HG03097 (cell line): ENCODE results near the gene CARD9.

ENCODE experiments used
- ATAC-seq: cut with Tn5 transposase; IDR thresholded peaks from one replicate; pipeline ENCODE4 v1.9.1; 2021; ENCODE audit not compliant: unreplicated experiment, low FRiP score

CARD9 gene

GRCh38 chr9:136401173-136401922, 27.9 kb upstream of the CARD9 start:
- no peak for ATAC-seq

- ATAC-seq: peak; percentile 68
Observed at GRCh38 chr9:136400038-136400834, 26.8 kb upstream of the CARD9 start, which contains the start of gene SNAPC4. Gene SNAPC4 (minus strand): TSS chr9:136400170. CDS start chr9:136398428, 1,742 bp downstream.

GRCh38 chr9:136399176-136400037, 25.9 kb upstream of the CARD9 start:
- no peak for ATAC-seq

DNA sequence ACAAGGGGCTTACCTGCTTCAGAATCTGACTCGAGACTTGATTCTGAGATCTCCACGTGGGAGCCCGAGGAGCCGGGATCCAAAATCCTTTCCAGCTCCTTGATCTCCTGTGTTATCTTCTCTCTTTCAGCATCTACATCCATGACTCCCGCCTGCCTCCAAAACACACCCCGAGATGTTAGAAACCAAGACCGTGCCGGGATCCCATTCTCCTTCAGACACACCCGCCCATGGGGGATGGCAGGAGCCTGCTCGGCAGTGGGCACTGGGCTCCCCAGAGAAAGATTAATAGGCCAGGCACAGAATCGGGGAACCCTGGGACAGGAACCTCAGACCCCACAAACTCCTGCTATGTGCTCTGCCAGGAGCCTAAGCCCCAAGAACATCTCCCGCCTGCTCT, 24.8 kb upstream of the CARD9 start:
- ATAC-seq: no peak

DNA sequence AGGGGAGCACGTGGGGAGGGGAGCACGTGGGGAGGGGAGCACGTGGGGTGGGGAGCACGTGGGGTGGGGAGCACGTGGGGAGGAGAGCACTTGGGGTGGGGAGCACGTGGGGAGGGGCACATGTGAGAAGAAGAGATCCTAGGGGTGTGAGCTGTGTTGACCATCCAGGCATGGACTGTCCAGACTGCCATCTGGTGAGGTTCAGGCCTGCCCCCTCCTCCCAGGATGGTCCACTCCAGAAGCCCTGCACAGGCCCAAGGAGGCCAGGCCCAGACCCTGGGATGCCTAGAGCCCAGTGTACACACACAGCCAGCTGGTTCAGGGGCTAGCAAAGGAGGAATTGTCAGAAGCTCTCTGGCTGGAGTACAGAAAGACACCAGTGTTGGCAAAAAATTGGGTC, 24.2 kb upstream of the CARD9 start:
- ATAC-seq: no peak

- no peak for ATAC-seq
Observed at GRCh38 chr9:136396219-136396515, 22.7 kb upstream of the CARD9 start.

DNA sequence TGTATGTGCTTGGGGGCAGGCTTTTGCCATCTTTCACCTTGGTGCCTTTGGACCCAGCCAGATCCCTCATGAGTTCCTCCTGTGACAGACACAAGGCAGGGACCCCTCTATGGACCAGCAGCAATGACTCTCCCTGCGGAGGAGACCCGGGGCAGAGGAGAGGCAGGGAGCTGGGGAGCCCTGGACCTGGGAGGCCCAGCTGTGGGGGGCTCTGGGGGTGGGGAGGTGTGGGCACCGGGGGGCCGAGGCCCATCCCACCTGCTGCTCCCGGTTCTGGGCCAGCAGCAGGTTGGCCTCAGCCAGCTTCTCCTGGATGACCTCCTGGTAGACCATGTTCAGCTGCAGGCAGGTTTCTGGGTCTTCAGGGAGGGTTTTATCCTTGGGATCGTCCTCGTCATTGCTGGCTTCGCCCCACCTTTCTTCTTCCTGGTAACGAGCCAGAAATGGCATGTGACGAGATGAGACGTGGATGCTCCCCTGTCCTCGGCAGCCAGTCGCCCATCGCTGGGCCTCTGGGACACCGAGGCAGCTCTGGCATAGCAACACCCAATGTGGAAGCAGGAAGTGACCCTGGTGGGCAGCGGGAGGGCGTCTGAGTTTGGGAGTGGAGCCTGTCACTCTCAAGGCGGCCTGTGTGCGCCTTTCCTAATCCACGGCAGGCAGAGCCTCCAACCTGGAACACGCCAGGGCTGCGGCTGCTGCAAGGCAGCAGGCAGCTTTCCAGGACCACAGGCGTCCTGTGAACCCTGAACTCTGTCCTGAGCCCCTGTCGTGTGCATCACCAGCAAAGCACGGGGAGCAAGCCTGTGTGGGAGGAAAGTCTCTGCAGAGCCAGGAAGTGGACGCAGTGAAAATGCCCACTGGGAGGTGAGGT, 22.1 kb upstream of the CARD9 start:
- ATAC-seq: no peak

GRCh38 chr9:136395020-136395340, 21.5 kb upstream of the CARD9 start:
- no peak for ATAC-seq

- ATAC-seq: no peak
Observed at GRCh38 chr9:136394312-136395019, 21.0 kb upstream of the CARD9 start.

DNA sequence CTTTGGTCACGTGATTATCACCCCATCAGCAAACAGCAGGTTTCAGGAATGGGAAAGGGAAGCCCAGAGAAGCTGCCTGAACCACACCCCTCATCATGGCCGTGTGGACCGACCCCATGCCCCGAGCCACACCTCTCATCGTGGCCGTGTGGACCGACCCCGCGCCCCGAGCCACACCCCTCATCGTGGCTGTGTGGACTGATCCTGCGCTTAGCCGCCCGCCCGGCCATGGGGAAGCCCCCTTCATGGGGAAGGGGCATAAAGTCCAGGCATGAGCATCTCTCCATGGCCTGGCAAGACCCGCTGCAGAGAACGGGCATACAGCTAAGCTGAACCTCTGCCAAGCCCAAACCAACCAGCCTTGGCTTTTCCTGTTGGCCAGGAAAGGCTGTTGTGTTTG, 20.1 kb upstream of the CARD9 start:
- no peak for ATAC-seq

DNA sequence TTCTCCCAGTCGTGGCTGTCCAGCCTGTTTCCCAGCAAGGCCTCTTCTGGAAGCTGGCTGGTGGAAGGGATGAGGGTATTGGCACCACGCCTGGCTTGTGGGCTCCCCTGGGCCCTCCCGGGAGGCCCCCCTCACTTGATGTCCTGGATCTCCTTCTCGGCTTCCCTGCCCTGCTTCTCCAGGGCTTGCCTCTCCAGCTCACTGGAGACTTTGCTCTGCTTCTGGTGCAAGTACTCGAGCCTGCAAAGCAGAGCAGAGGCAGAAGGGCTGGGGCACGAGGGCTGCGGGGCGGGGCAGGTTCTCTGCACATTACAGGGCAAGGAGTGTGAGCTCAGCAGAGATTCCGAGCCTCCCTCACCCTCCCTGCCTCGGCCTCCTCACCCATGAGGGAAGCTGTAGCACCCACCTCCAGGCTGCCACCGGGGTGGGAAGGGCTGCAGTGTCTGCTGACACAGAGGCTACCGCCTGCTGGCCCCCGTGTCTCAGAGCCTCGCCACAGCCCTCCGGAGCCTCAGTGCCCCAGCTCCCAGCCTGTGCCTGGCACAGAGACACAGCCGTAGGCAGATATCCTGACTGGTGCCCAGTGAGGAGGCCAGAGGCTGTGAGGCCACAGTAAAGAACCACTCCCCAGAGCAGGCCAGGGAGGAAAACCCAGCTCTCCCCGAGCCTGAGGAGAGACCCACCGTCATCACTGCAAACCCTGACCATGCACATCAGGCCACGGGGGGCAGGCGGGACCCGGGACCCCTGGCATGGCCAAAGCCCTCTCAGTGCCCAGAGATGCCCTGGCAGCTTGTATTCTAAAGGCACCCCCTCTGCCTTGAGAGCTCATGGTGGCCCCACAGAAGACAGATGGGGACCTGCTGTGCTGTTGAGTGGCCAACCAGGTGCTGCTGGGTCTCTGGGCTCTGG, 19.3 kb upstream of the CARD9 start:
- ATAC-seq: no peak

GRCh38 chr9:136391737-136392537, 18.5 kb upstream of the CARD9 start:
- no peak for ATAC-seq

DNA sequence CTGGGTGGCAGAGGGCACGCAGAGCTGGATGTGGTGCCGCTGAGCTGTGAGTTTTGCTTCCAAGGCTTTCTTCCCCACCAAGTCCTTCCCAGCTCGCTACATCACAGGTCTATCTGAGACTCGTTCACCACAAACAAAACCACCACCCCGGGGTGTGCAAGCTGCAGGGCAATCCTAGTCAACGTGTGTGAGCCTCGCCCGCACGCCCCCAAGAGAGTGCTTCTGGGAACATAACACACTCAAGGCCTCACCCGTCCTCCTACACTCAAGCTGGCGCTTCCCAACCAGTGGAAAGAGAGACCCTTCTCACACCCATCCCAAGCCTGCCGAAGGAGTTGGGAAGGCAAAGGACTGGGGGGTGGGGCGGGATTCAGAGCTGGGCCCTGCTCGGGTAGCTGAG, 15.9 kb upstream of the CARD9 start:
- no peak for ATAC-seq

- no peak for ATAC-seq
Observed at GRCh38 chr9:136387217-136387616, 13.7 kb upstream of the CARD9 start.

- no peak for ATAC-seq
Observed at GRCh38 chr9:136386018-136386417, 12.5 kb upstream of the CARD9 start.

DNA sequence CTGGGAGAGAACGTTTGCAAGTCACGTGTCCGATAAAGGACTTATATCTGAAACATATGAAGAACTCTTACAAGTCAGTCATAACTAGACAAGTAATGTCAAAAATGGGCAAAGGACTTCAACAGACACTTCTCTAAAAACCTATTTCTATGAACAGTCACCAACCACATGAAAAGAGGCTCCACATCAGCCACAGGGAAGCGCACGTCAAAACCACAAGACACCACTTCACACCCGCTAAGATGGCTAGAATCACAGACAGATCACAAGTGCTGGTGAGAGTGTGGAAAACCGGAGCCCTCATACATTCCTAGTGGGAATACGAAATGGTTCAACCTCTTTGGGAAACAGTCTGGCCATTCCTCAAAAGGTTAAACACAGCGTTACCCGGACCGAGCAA, 11.5 kb upstream of the CARD9 start:
- no peak for ATAC-seq

DNA sequence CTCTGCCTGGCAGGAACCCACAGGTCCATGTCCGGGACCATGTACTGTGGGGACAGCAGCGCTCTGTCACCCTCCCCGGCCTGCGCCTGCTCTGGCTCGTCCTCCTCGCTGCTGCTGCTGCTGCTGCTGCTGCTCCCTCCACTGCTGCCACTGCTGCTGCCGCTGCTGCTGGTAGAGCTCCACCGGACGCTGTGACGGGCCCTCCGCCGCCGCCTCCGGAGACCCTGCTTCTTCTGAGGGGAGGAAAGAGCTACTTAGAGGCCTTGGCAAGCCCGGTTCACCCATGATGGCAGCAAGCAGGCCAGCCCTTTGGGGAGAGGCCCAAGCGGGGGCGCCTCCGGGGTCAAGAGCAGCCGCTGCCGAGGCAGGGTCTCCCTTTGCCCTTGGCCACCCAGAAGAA, 10.0 kb upstream of the CARD9 start:
- no peak for ATAC-seq

DNA sequence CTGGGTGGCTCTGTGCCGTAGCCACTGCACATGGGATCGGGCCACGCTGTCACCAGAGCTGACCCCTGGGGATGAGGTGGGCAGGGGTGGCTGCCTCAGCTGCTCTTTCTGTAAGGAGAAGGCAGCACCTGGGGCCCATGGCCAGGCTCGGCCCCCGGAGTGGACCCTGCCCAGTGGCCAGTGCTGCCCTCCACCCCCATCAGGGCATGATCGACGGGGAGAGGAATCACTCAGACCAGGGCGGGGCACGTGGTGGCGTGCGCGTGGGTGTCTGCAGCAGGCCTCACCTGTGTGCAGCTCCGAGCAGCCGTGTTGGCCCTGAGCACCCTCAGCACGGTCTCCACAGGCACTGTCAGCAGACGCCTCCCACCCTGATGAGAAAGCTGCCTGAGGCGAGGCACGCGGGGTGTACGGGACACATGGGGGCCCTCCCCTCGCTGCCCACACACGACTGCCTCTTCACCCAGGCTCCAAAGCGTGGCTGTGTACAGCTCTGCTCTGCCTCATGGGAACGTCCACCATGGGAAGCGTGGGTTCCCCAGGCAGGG, 8.6 kb upstream of the CARD9 start:
- ATAC-seq: no peak
